Measurements from ENCODE around the gene PCSK4. TPM values are rescaled to one million over a fixed set of nuclear protein-coding genes. Genes with fewer than 3 reads are reported as not detected.
A peak's percentile ranks its signal among the peaks of the same experiment; 100 is the strongest.

PCSK4 gene
- total RNA-seq, 4 donors from 2014 or later: 7.7 to 14.6 (median 12.1) TPM

DNA sequence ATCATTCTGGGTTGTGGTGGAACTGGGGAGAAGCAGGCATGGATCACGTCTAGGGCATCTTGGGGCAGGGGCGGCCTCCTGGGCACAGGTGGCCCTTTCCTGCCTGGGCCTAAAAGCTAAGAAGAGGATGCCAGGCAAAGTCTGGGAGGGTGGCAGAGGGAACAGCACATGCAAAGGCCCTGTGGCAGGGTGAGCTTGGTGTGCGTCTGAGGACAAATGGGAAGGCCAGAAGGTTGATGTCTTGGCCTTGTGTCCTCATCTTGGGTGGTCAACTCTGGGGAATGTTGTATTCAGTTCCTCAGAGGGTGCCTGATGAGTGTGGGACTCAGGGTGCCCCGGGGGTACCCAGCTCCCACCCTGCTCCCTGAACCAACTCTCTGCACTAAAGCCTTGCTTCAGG, 28.3 kb upstream of the PCSK4 start:
- DNase-seq: no peak
- no peak overlapping the region for H3K4me3 ChIP-seq
- no peak overlapping the region for H3K27ac ChIP-seq
- no peaks in the 10 kb centered on the region for H3K9me3 ChIP-seq
- H3K36me3 ChIP-seq: no peaks in the 10 kb centered on the region
- H3K27me3 ChIP-seq: peaks cover 0 to 14% of the 10 kb centered on the region in 2 donors
- H3K4me1 ChIP-seq: peaks cover 0 to 5% (median 2%) of the 10 kb centered on the region in 4 donors
- TF ChIP-seq CTCF (IDR thresholded peaks at IDR 0.05) (no peak), POLR2A (IDR thresholded peaks at IDR 0.05) (no peak)

DNA sequence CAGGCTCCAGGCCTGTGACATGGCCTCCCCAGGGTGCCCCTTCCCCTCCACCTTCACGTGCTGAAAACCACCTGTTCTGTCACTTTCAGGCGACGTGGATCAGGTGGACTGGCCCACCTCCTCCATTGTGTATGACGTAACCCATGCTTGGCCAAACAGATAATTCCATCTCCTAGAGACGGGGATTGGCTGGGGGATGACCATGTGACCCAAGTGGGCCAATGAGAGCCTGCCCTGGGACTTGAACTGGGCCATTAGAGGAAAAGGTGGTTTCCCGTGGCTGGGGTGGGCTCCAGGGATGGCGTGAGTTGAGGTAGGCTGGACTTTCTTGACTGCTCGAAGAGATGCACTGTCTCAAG, 26.2 kb upstream of the PCSK4 start:
- H3K36me3 ChIP-seq: no peaks in the 10 kb centered on the region
- no peak overlapping the region for H3K27ac ChIP-seq
- peaks cover 0 to 20% (median 7%) of the 10 kb centered on the region in 4 donors for H3K4me1 ChIP-seq
- no peak for DNase-seq
- H3K9me3 ChIP-seq: no peaks in the 10 kb centered on the region
- peaks cover 0 to 12% of the 10 kb centered on the region in 2 donors for H3K27me3 ChIP-seq
- H3K4me3 ChIP-seq: no peak overlapping the region
- TF ChIP-seq CTCF (IDR thresholded peaks at IDR 0.05) (no peak), POLR2A (IDR thresholded peaks at IDR 0.05) (no peak)

DNA sequence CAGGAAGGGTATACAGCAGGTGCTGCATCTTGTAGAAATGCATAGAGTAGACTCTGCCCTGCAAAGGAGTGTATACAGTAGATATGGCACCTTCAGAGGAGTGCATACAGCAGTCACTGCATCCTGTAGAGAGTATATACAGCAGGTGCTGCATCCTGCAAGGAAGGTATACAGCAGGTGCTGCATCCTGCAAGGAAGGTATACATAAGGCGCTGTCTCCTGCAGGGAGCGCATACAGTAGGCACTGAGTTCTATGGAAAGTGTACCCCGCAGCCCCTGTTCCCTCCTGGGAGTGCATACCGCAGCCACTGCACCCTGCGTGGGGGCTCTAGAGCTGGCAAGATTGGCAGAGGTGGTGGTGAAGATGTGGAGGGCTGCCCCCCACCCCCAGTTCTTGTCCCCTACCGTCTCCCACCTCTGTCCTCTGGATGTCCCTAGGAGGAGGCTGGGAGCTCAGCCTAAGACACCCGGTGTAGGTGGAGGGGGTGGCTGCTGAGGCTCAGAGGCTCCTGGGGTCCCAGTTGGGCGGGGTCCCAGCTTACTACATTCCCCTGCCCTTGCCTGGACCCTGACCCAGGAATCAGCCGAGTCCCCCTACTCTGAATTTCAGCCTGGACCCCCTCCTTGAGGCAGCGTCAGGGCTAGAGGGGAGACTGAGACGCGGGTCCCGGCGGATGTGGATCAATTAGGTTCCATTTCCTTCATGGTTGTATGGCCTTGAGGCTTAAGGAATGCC, 25.0 kb upstream of the PCSK4 start:
- Histone ChIP-seq H3K27me3 (peaks cover 0 to 12% of the 10 kb centered on the region in 2 donors), H3K4me3 (no peak overlapping the region), H3K27ac (no peak overlapping the region), H3K4me1 (peaks cover 0 to 32% (median 7%) of the 10 kb centered on the region in 4 donors), H3K36me3 (no peaks in the 10 kb centered on the region), H3K9me3 (no peaks in the 10 kb centered on the region)
- DNase-seq: no peak
- TF ChIP-seq CTCF (IDR thresholded peaks at IDR 0.05) (no peak), POLR2A (IDR thresholded peaks at IDR 0.05) (no peak)

DNA sequence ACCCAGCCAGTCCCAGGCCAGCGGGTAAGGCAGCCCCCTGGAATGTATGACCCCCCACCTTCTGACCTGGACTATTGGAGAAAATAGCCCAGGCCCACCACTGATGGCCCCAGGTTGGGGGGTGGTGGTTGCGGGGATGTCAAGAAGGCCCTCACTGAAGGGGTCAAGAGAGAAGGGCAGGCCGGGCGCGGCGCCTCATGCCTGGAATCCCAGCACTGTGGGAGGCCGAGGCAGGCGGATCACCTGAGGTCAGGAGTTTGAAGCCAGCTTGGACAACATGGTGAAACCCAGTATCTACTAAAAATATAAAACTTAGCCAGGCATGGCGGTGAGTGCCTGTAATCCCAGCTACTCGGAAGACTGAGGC, 24.1 kb upstream of the PCSK4 start:
- TF ChIP-seq CTCF (IDR thresholded peaks at IDR 0.05): no peak
- TF ChIP-seq POLR2A (IDR thresholded peaks at IDR 0.05): no peak
- H3K4me3 ChIP-seq: no peak overlapping the region
- peaks cover 0 to 36% (median 7%) of the 10 kb centered on the region in 4 donors for H3K4me1 ChIP-seq
- H3K27ac ChIP-seq: no peak overlapping the region
- no peaks in the 10 kb centered on the region for H3K9me3 ChIP-seq
- no peak for DNase-seq
- H3K27me3 ChIP-seq: peaks cover 0 to 12% of the 10 kb centered on the region in 2 donors
- no peaks in the 10 kb centered on the region for H3K36me3 ChIP-seq

DNA sequence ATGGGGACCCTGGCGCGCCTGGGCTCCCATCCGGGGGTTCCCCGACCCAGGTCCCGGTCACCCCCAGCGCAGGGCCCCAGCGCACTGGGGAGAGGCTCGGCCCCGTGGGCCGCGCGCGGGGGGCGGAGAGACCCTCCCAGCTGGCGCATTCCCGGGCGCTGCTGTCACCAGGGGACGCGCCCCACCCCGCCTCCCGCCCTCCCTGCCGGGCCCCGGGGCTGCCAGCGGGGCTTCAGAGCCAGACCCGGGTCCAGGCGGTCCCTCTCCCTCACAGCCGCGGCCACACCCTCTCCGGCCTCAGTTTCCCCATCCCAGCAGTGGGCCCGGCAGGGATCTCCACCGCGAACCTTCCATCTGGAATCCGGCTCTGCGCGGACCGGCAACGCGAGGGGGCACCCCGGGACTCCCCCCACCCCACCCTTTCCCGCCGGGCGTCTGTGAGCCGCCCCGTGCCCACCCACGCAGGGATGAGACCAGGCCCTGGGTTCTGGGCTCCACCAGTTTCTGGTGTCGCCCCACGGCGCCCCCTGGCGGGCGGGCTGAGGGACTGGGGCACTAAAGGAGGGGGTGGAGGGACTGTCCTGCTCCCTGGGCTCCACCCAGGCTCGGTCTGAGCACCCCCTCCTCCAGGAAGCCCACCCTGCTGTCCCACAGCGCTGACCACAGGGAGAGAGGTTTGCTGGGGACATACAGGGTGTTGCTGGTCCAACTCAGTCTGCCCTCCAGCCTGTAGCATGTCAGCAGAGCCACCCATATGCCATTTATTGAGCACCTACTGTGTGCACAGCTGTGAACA, 23.5 kb upstream of the PCSK4 start:
- peaks cover 0 to 12% of the 10 kb centered on the region in 2 donors for H3K27me3 ChIP-seq
- peak overlapping the region; percentile 25 to 88 (median 72) for H3K27ac ChIP-seq
- H3K4me3 ChIP-seq: peak overlapping the region; percentile 36 to 93 (median 66)
- H3K36me3 ChIP-seq: no peaks in the 10 kb centered on the region
- H3K4me1 ChIP-seq: peaks cover 0 to 36% (median 7%) of the 10 kb centered on the region in 4 donors
- peak in 2 of 3 donors; percentile 75 to 79 for DNase-seq
- peak; percentile 20 to 83 (median 72) for TF ChIP-seq CTCF (IDR thresholded peaks at IDR 0.05)
- TF ChIP-seq POLR2A (IDR thresholded peaks at IDR 0.05): no peak
- peaks cover 0 to 2% (median 0%) of the 10 kb centered on the region in 4 donors for H3K9me3 ChIP-seq

Measured in Peyer's patch (tissue), 4 donors.